ENCODE data around the gene AGBL4. TPM values are rescaled to one million over a fixed set of nuclear protein-coding genes. Genes with fewer than 3 reads are reported as not detected.

The AGBL4 gene
- total RNA-seq, 1 experiment from 2014 or later = not detected

DNA sequence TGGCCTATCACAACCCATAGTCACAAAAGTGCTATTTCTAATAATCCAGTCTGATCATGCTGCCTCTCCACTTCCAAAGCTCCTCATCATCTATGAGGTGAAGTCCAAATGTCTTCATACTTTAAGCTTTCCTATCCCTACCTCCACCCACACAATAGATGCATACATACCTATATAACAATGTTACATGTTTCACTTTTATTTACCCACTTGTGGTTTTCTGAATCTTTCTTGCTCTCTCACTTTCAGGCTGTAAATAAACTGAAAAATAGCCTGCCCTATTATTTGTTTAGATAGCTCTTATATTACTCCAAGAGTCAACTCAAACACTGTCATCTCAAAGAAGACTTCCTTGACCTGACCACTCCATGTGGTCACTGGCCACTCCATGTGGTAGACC lies 840.3 kb downstream of the AGBL4 start:
- Mint-ChIP-seq H3K36me3 (ENCODE audit: insufficient read depth, unreplicated experiment) (no peaks in the 10 kb centered on the region), H3K4me3 (ENCODE audit: unreplicated experiment) (no peak overlapping the region), H3K4me1 (ENCODE audit: low read depth, unreplicated experiment) (no peaks in the 10 kb centered on the region), H3K27me3 (ENCODE audit: insufficient read depth, unreplicated experiment) (no peaks in the 10 kb centered on the region), H3K27ac (ENCODE audit: unreplicated experiment) (no peak overlapping the region), H3K9me3 (ENCODE audit: unreplicated experiment) (peaks cover 43% of the 10 kb centered on the region)
- intact Hi-C loops (cut with micrococcal nuclease; ENCODE audit: unreplicated experiment) = no loop called here
- no TSS peak for BruUV-seq (replicated peaks)
- TF ChIP-seq, protein P1, sequence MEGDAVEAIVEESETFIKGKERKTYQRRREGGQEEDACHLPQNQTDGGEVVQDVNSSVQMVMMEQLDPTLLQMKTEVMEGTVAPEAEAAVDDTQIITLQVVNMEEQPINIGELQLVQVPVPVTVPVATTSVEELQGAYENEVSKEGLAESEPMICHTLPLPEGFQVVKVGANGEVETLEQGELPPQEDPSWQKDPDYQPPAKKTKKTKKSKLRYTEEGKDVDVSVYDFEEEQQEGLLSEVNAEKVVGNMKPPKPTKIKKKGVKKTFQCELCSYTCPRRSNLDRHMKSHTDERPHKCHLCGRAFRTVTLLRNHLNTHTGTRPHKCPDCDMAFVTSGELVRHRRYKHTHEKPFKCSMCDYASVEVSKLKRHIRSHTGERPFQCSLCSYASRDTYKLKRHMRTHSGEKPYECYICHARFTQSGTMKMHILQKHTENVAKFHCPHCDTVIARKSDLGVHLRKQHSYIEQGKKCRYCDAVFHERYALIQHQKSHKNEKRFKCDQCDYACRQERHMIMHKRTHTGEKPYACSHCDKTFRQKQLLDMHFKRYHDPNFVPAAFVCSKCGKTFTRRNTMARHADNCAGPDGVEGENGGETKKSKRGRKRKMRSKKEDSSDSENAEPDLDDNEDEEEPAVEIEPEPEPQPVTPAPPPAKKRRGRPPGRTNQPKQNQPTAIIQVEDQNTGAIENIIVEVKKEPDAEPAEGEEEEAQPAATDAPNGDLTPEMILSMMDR (IDR thresholded peaks at IDR 0.05; ENCODE audit: insufficient read depth in 1 of 2, low read depth in 1 of 2, low read length in 1 of 2, severe bottlenecking in 1 of 2, unreplicated experiment in 1 of 2) = no peak
- no peak overlapping the region for H3K4me3 ChIP-seq (ENCODE audit: low read depth, low read length)
- H3K9me3 ChIP-seq = no peaks in the 10 kb centered on the region
- ChIA-PET CTCF (no interaction called here), POLR2A (no interaction called here)
- no peaks in the 10 kb centered on the region for H3K4me1 ChIP-seq
- DNase-seq = no peak
- H3K36me3 ChIP-seq (ENCODE audit: control insufficient read depth, insufficient read depth, low read length) = no peaks in the 10 kb centered on the region
- H3K27me3 ChIP-seq (replicated peaks; ENCODE audit: control insufficient read depth, insufficient read depth, low read length) = no peaks in the 10 kb centered on the region

DNA sequence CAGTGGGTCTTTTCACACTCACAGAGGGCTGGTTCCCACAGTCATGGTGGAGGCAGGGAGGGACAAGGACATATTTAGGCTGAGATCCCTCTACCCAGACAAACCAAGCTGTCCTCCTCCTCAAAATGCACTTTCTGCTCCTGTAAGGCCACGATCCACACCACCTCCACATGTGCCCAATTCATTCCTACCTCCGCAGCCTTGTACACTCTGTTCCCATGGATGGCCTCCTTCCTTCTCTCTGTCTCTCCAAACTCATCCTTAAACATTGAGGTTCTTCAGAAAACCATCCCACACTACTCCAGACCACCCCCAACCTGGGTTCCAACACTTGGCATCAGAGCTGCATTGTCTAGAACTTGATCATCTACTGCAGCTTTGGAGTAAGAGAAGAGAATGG lies 842.7 kb downstream of the AGBL4 start:
- H3K4me1 ChIP-seq = no peaks in the 10 kb centered on the region
- TF ChIP-seq, protein P1 (IDR thresholded peaks at IDR 0.05; ENCODE audit: insufficient read depth in 1 of 2, low read depth in 1 of 2, low read length in 1 of 2, severe bottlenecking in 1 of 2, unreplicated experiment in 1 of 2) = no peak
- POLR2A ChIA-PET = no interaction called here
- H3K27ac Mint-ChIP-seq (ENCODE audit: unreplicated experiment) = no peak overlapping the region
- intact Hi-C loops (cut with micrococcal nuclease; ENCODE audit: unreplicated experiment) = no loop called here
- no peak overlapping the region for H3K4me3 ChIP-seq (ENCODE audit: low read depth, low read length)
- no peak overlapping the region for H3K4me3 Mint-ChIP-seq (ENCODE audit: unreplicated experiment)
- H3K27me3 ChIP-seq (replicated peaks; ENCODE audit: control insufficient read depth, insufficient read depth, low read length) = no peaks in the 10 kb centered on the region
- CTCF ChIA-PET = no interaction called here
- H3K9me3 Mint-ChIP-seq (ENCODE audit: unreplicated experiment) = peaks cover 24% of the 10 kb centered on the region
- no peaks in the 10 kb centered on the region for H3K36me3 ChIP-seq (ENCODE audit: control insufficient read depth, insufficient read depth, low read length)
- DNase-seq = no peak
- H3K9me3 ChIP-seq = no peaks in the 10 kb centered on the region
- no peaks in the 10 kb centered on the region for H3K4me1 Mint-ChIP-seq (ENCODE audit: low read depth, unreplicated experiment)
- no peaks in the 10 kb centered on the region for H3K27me3 Mint-ChIP-seq (ENCODE audit: insufficient read depth, unreplicated experiment)
- no peaks in the 10 kb centered on the region for H3K36me3 Mint-ChIP-seq (ENCODE audit: insufficient read depth, unreplicated experiment)
- BruUV-seq (replicated peaks) = no TSS peak

DNA sequence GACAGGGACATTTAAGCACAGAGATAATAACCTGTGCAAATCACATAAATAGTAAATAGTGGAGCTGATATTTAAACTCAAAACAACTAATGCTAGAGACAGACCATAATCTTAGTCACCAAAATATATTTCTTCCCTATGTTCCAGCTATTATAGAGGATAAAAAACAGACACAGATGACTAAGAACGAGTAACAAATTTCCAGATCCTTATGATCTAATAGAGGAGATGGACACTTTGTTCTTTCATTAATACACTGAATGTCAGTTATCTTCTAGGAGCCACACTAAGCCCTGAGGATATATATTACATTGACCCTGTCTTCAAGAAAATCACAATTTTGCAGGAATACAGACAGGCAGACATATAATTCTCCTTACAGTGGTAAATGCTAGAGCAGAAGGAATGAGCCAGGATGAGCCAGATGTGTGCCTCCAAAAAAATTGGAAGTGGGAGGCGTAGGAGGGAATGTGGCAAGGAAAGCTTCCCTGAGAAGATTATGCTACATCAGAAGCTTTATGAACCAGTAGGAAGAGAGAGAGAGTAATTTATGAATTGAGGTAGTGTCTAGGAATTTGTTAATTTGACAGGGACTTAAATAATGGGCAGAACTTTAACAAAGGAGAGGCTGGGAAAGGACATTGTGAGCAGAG lies 851.7 kb downstream of the AGBL4 start:
- Histone ChIP-seq H3K36me3 (ENCODE audit: control insufficient read depth, insufficient read depth, low read length) (no peaks in the 10 kb centered on the region), H3K9me3 (no peaks in the 10 kb centered on the region), H3K4me3 (ENCODE audit: low read depth, low read length) (no peak overlapping the region), H3K4me1 (no peaks in the 10 kb centered on the region), H3K27me3 (replicated peaks; ENCODE audit: control insufficient read depth, insufficient read depth, low read length) (no peaks in the 10 kb centered on the region)
- no peak overlapping the region for H3K27ac Mint-ChIP-seq (ENCODE audit: unreplicated experiment)
- POLR2A ChIA-PET = no interaction called here
- no peaks in the 10 kb centered on the region for H3K36me3 Mint-ChIP-seq (ENCODE audit: insufficient read depth, unreplicated experiment)
- H3K4me3 Mint-ChIP-seq (ENCODE audit: unreplicated experiment) = no peak overlapping the region
- peaks cover 6% of the 10 kb centered on the region for H3K9me3 Mint-ChIP-seq (ENCODE audit: unreplicated experiment)
- intact Hi-C loops (cut with micrococcal nuclease; ENCODE audit: unreplicated experiment) = no loop called here
- CTCF ChIA-PET = no interaction called here
- BruUV-seq (replicated peaks) = no TSS peak
- TF ChIP-seq, protein P1 (IDR thresholded peaks at IDR 0.05; ENCODE audit: insufficient read depth in 1 of 2, low read depth in 1 of 2, low read length in 1 of 2, severe bottlenecking in 1 of 2, unreplicated experiment in 1 of 2) = no peak
- no peak for DNase-seq
- H3K4me1 Mint-ChIP-seq (ENCODE audit: low read depth, unreplicated experiment) = no peaks in the 10 kb centered on the region
- H3K27me3 Mint-ChIP-seq (ENCODE audit: insufficient read depth, unreplicated experiment) = no peaks in the 10 kb centered on the region
